ENCODE results near the gene TNK2.
A peak's percentile ranks its signal among the peaks of the same experiment; 100 is the strongest.

TNK2 gene

DNA sequence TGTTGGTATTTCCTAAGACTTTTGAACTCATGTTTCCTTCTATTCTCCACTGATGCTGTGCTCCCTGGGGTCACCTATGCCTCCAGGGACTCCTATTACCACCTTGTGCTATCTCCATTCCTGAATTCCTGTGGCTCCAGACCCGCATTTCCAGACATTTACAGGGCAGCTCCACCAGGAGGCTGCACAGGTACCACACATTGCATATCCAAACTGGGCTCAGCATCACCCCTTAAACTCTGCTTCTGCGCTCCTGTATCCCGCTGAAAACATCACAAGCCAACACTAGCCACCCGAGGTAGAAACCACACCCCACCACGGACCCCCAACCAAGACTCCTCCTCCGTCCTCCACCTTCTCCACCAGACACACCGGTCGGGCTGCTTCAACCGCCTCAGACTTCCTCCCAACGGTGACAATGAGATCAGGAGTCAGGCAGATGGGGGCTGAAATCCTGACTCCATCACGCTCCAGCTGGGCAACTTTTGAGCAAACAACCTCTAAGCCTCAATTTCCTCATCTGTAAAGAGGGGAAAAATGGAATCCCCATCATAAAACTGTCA, 10.4 kb downstream of the TNK2 start:
- DNase-seq = peak; percentile 47

DNA sequence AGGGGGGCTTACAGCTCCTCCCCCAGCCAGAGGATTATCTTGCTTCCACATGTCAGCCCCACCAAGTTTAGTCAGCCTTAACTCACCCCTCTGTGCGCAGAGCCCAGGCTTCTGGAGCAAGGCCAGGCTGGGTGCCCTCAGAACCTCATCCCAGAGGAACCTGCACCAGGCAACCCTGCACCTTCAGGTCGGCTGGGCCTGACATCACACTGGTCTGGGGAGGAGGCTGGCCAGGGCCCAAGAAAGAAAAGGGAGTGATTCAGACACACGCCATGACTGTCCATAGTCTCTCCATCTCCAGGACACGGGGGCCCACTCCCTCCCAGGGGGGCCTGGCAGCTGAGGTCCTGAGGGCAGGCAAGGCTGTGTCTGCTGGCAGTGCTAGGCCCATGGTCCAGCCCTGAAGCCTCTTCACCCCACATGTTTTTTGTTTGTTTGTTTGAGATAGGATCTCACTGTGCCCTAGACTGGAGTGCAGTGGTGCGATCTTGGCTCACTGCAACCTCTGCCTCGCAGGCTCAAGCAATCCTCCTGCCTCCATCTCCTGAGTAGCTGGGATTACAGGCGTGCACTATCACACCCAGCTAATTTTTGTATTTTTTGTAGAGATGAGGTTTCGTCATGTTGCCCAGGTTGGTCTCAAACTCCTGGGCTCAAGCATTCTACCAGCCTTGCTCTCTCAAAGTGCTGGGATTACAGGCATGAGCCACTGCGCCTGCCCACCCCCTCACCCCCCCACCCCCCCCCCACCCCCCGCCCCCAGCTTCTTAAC, 11.1 kb downstream of the TNK2 start:
- DNase-seq = no peak

DNA sequence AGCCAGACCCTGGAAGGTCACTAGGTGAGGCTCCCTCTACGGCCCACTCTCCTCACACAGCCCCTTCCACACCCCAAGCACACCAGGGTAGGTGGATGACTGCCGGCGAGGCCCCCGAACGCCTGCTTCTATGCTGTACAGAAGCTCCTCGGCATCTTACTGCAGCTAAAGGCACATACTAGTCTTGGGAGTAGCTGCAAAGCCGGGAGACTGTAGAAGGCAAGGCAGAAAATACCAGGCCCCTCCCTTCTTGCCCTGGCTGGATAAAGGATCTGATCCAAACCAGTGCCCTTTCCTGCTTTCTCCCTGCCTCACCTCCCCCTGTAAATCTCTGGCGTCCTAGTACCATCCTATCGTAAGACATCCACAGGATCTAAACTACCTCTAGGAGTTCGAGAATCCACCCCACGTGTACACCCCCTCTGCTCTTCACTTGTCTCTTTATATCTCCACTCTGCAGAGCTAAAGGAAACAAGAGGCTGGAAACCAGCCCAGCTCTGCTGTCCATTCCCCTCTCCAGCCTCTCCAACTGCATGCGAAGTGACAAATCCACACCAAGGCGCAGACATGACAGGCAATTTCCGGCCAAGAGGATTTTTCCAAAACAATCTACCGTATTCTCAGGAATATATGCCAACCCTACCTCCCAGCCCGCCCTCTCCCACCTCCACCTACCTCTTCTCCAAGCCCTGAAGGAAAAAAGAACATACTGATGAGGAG, 11.8 kb downstream of the TNK2 start:
- peak; percentile 39 for DNase-seq

DNA sequence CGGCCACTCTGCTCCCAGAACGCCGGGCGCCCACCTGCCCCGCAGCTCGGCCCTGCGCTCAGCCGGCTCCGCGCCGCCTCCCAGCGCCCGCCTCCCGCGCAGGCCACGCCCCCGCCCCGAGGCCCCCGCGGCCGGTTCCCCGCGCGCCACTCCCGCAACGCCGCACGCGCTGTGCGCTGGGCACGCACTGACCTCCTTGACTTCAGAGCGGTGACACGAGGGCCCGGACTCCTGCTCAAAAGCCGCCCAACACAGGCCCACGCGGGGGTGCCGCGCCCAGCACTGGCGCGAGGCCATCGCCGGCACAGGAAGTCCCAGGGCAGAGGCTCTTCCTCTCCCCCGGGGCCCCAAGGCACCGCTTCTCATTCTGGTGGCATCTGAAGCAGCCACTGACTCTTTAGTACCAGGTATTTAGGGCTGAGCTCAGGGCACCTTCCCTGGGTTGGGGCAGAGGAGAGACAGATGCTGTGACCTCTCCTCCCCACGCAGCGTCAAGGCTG, 12.4 kb downstream of the TNK2 start:
- DNase-seq = peak; percentile 80

DNA sequence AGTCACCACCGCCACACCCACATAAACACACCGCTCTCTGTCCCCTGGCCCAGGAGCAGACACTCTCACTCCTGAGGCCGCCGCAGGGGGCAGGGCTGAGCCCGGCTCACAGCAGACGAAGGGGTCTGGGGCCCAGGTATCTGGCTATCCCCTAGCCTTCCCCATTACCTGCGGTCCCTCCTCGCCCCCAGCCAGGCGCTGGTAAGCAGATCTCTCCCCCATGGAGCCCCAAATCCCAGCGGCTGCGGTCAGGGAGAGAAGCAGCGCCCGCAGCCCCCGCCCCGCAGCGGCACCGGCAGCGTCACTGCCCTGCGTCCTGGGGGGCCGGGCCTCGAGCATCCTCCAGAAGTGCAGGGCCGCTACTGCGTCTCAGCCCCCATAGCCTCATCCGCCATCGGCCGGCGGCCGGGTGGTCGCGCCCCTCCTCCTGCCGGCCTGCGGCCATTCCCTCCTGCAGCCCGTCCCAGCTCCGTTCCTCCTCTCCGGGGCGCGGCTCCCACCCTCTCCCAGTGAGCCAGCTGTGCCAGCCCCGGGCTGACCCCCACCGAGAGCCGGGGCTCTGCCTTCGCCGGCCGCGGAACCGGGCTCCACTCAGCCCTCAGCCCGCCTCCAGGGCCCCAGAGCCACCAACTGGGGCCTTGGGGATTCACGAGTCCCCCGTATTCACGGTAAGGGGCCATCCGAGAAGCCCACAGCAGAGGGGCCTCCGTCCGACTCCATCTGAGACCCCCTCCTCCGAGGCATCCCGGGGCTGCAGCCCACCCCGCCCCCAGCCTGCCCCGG, 13.1 kb downstream of the TNK2 start:
- DNase-seq = peak; percentile 88

- DNase-seq = no peak
Observed at GRCh38 chr3:195893916-195894465, 14.4 kb downstream of the TNK2 start.

GRCh38 chr3:195893516-195893915, 14.8 kb downstream of the TNK2 start:
- no peak for DNase-seq

GRCh38 chr3:195893044-195893395, 15.3 kb downstream of the TNK2 start:
- DNase-seq = no peak

- peak; percentile 28 for DNase-seq
Observed at GRCh38 chr3:195892105-195893043, 16.0 kb downstream of the TNK2 start.

- no peak for DNase-seq
Observed at GRCh38 chr3:195891431-195892104, 16.8 kb downstream of the TNK2 start.

- no peak for DNase-seq
Observed at GRCh38 chr3:195889870-195890295, 18.5 kb downstream of the TNK2 start.

- no peak for DNase-seq
Observed at GRCh38 chr3:195888981-195889869, 19.1 kb downstream of the TNK2 start.

DNA sequence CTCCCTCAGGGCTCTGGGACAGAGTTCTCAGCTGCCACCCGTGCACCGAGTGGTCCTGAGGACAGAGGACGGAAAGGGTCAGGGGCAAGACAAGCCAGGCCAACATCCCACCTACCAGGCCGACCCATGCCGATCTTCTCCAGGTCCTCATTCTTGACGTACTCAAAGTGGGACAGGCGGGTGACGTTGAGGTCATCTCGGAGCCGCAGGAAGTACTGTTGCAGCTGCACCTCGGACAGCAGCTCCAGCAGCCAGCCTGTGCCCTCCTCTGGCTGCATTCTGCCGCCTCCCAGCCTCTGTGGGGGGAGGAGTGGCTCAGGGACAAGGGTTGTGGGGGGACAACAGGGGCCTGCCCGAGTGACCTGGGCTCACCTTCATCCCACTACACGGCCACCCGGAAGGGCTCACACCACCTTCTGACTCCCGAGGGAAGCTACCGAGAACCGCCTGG, 20.0 kb downstream of the TNK2 start:
- no peak for DNase-seq

GRCh38 chr3:195887670-195888069, 20.7 kb downstream of the TNK2 start:
- no peak for DNase-seq

GRCh38 chr3:195886181-195887141, 21.9 kb downstream of the TNK2 start:
- DNase-seq = no peak

GRCh38 chr3:195885036-195885891, 23.1 kb downstream of the TNK2 start:
- DNase-seq = peak; percentile 29

DNA sequence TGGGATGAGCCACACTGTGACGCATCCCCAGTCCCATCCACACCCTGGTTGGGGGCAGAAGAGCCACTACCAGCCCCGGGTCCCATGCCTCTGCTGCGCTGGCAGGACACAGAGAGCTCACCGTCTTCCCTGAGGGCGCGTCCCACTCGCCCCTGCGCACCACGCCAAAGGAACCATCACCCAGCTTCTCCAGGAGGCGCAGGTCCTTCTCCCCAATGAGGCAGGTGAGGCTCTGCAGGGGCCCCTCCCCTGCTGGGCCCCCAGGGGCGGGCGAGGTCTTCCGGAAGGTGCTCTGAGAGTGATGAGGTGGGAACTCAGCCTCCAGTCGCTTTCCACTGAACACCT, 23.7 kb downstream of the TNK2 start:
- DNase-seq = no peak

DNA sequence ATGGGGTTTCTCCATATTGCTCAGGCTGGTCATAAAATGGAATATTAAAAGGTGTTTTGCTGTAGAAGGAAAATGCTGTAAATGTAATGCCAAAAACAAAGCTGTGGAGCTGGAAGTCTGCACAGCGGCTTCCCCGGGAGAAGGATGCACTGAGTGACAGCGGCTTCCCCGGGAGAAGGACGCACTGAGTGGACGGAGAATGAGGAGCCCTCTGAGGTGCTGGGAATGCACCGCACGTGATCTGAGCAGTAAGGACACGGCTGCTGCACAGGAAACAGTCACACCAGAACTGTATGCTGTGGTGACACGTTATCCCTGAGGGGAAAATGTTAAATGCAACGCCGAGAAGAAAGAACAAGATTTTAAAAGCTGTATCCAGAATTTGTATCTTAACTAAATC, 24.6 kb downstream of the TNK2 start:
- DNase-seq = no peak
